Activated T-helper 2 cell treated with anti-CD3 and anti-CD28 coated beads, Interferon-gamma antibody, Interleukin-2, Interleukin-4, amounts not matched to agents 10 μg/mL and 5 μg/mL and 100 μg/mL, durations not matched to agents 14 hours and 24 hours and 36 hours (primary cell): Measurements from ENCODE around the gene UMODL1. TPM values are rescaled to one million over a fixed set of nuclear protein-coding genes. Genes with fewer than 3 reads are reported as not detected.

ENCODE experiments used
- DNase-seq: peaks from one replicate; pipeline ENCODE4 v3.0.0; 2021; ENCODE audit warnings: low spot score
- H3K27ac Mint-ChIP-seq: one replicate; pipeline ENCODE4 v1.8.0; 2021; ENCODE audit warnings: mixed read lengths
- H3K27me3 Mint-ChIP-seq: one replicate; pipeline ENCODE4 v1.8.0; 2021; ENCODE audit warnings: low read depth, mixed read lengths
- H3K36me3 Mint-ChIP-seq: one replicate; pipeline ENCODE4 v1.8.0; 2021; ENCODE audit warnings: low read depth, mixed read lengths
- H3K4me1 Mint-ChIP-seq: one replicate; pipeline ENCODE4 v1.8.0; 2021; ENCODE audit warnings: low read depth, mixed read lengths
- H3K4me3 Mint-ChIP-seq: one replicate; pipeline ENCODE4 v1.8.0; 2021; ENCODE audit warnings: low read depth, mild to moderate bottlenecking, moderate library complexity, mixed read lengths
- H3K9me3 Mint-ChIP-seq: one replicate; pipeline ENCODE4 v1.8.0; 2021; ENCODE audit warnings: mixed read lengths
- intact Hi-C: fragments of 100-400 bp; cut with micrococcal nuclease; formaldehyde crosslinking; loops from one replicate; pipeline ENCODE4 v1.15.1; 2023
- total RNA-seq: library from RNA; stranded (reverse); gene quantifications from 2 replicates; pipeline ENCODE4 v1.2.3, GENCODE V29; 2022

Gene UMODL1
- total RNA-seq, 1 donor from 2014 or later, result not detected

DNA sequence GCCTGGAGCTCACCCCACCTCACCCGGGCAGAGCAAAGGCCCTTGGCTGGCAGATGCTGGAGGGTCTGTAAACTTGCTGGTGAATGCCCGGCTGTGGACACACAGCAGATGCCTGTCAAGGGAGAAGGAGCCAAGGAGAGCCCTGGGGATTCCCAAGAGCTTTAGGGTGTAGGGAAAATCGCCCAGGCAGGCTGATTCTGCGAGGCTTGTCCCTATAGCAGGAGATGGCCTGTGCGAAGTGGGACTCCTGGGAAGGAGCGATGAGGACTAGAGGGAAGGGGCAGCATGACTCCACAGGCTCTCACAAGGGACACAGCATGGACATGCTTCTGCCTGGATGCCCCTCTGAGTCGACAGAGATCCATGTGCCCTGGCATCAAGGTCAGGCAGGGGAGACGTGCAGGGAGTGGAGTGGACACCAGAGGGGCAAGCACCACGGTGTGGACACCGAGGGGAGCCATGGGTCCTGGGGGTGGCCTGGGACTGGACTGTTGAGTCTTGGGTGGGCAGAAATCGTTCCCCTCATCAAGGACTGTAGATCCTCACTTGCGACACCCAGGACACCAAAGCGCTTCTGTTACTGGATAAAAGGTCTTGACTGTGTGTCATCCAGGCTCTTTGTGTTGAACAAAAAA, 76.4 kb downstream of the UMODL1 start:
- DNase-seq, result no peak
- H3K27ac Mint-ChIP-seq, result no peak overlapping the region

DNA sequence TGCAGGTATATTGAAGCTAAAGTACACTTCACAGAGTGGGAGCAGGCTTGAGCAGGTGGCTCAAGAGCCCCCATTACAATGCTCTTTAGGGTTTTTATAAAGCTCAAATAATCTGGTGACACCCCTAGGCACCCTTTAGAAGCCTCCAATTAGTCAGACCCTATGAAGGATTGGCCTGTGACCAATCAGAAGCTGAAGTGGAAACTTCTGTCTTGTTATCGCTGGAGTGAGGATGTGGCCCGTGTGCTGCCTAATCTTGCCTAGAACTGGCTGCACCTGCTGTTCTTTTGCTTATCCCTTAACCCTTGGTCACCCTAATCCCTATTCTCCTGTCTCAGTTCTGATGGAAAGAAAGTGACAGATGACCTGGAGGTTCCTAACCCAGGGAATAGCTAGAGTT, 77.0 kb downstream of the UMODL1 start:
- Mint-ChIP-seq H3K9me3 (no peaks in the 10 kb centered on the region), H3K27ac (no peak overlapping the region), H3K36me3 (no peaks in the 10 kb centered on the region), H3K27me3 (no peaks in the 10 kb centered on the region), H3K4me3 (no peak overlapping the region), H3K4me1 (peaks cover 6% of the 10 kb centered on the region)
- intact Hi-C loops, result loop anchor here (10.0 kb wide), 1 partner anchor 307 kb away; no protein-coding TSS in a partner anchor
- no peak for DNase-seq

More for the DNA sequence above, 76.4 kb downstream of the UMODL1 start:
- no peaks in the 10 kb centered on the region for H3K9me3 Mint-ChIP-seq
- peaks cover 1% of the 10 kb centered on the region for H3K27me3 Mint-ChIP-seq
- H3K36me3 Mint-ChIP-seq, result no peaks in the 10 kb centered on the region
- peaks cover 6% of the 10 kb centered on the region for H3K4me1 Mint-ChIP-seq
- intact Hi-C loops, result loop anchor here (10.0 kb wide), 1 partner anchor 307 kb away; no protein-coding TSS in a partner anchor
- H3K4me3 Mint-ChIP-seq, result no peak overlapping the region

DNA sequence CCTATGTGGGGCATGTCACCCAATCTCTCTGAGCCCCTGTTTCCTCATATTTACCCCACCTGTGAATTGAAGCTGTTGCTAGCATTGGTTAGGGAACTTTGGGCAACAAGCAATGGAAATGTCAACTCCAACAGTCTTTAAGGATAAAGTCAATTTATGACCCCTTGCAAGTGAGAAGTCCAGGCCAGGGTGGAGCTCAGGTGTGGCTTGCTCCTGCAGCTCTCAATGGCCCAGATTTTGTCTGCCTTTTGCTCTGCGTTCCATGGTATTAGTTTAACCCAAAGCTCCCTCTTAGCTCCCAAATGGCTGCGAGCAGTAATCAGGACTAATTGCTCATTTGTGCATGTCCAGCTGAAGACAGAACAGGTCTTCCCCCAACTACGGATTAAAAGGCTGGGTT, 77.5 kb downstream of the UMODL1 start:
- intact Hi-C loops, result loop anchor here (10.0 kb wide), 1 partner anchor 306 kb away; no protein-coding TSS in a partner anchor
- Mint-ChIP-seq H3K4me3 (no peak overlapping the region), H3K4me1 (peaks cover 6% of the 10 kb centered on the region), H3K36me3 (no peaks in the 10 kb centered on the region), H3K27ac (no peak overlapping the region), H3K9me3 (no peaks in the 10 kb centered on the region), H3K27me3 (no peaks in the 10 kb centered on the region)
- no peak for DNase-seq

DNA sequence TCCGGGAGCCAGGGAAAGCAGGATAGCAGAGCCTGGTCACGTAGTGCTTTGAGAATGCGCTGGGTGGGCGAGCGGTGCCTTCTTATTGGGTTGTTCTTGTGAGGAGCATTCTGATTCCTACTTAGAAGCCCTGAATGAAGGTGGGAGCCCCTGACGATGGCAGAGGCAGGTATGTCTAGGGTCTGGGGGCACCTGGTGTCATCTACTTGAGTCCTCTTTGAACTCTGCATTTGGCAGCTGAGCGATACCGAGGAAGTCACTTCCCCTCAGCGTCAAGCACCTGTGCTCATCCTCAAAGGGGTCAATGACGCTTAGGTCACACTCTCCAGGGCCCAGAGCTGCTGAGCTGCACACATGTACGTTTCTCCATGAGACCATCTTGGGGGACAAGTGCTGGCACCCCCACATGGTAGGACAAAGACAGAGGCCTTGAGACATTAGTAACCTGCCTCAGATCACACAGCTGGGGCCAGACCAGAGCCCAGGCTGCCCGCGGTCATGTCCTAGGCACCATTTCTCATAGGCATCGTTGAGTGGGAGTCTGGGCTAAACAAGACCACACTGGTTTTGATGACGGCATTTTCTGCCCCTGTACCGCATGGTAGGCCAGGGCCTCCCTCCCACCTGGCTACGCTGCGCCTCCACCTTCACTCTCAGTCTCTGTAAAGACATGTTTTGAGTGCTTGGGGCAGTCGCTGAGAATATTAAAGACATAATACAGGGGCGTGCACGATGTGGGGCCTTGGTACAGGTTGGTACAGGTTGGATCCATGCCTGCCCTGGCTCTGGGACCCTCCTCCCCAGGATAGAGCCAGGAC, 78.7 kb downstream of the UMODL1 start:
- H3K27me3 Mint-ChIP-seq, result no peaks in the 10 kb centered on the region
- H3K36me3 Mint-ChIP-seq, result no peaks in the 10 kb centered on the region
- intact Hi-C loops, result loop anchor here (10.0 kb wide), 1 partner anchor 305 kb away; no protein-coding TSS in a partner anchor
- no peak for DNase-seq
- H3K4me3 Mint-ChIP-seq, result no peak overlapping the region
- H3K4me1 Mint-ChIP-seq, result peaks cover 9% of the 10 kb centered on the region
- H3K27ac Mint-ChIP-seq, result no peak overlapping the region
- H3K9me3 Mint-ChIP-seq, result no peaks in the 10 kb centered on the region

DNA sequence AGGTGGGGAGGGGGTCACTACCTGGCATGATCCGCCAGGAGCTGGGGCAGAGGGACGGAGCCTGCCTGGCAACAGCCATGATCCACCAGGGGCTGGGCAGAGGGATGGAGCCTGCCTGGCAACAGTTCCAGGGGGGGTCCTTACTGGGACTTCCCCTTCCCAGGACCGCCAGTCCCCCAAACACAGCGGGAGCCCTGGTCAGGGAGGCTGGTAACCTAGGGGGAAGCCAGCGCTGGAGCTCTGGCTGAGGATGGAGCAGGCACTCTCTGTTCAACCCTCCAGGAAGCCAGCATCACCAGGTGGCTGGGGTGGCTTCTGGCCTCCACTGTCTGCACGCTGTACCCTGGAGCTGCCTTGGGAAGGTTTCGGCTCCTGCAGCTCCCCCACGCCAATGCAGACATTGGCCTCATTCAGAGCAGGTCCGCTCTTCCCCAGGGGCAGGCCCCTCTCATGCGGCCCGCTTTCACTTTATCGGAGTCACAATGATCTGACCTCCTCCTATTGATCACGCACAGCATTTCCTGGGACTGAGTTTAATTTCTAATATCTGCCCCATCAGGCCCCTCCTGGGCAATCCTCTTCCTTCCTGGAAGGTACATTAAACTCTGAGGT, 79.5 kb downstream of the UMODL1 start:
- Mint-ChIP-seq H3K9me3 (no peaks in the 10 kb centered on the region), H3K36me3 (no peaks in the 10 kb centered on the region), H3K27ac (no peak overlapping the region), H3K4me3 (no peak overlapping the region), H3K4me1 (peaks cover 6% of the 10 kb centered on the region), H3K27me3 (no peaks in the 10 kb centered on the region)
- DNase-seq, result no peak
- intact Hi-C loops, result no loop called here

DNA sequence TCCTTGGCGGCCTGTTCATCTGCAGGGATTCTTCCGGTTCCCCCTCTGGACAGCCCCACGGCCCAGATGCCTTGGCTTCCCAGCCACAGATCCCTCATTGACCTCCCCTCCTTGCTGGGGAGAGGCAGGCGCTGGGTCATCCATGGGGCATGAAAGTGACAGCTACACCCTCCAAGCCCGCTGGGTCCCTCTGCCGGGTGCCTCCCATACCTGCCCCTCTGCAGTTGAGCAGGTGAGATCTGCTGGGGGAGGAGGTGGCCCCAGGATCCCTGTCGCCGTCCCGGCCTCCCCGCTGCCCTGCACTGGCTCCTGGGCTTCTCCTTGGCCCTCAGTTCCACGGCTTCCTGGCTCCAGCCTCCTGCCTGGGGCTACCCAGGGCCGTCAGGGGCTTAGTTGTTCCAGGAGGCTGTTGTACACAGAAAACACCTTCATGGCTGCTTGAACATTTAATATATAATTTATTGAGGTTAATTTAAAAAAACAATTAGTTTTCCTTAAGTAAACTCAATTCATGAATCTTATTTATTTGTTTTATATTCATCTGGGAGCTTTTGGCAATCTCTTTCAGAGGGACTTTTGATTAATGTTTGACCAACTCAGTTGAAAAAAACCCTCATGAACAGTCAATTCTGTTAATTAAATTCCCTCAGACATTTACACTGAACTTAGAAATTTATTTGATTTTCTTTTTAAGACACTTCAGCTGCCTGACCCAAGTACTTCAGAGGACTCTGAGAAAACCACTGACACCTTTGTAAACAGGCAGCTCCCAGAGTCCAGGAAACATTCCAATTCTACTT, 80.2 kb downstream of the UMODL1 start:
- H3K9me3 Mint-ChIP-seq, result no peaks in the 10 kb centered on the region
- intact Hi-C loops, result no loop called here
- H3K36me3 Mint-ChIP-seq, result no peaks in the 10 kb centered on the region
- no peak overlapping the region for H3K4me3 Mint-ChIP-seq
- no peak for DNase-seq
- H3K27me3 Mint-ChIP-seq, result no peaks in the 10 kb centered on the region
- no peak overlapping the region for H3K27ac Mint-ChIP-seq
- H3K4me1 Mint-ChIP-seq, result peaks cover 3% of the 10 kb centered on the region

DNA sequence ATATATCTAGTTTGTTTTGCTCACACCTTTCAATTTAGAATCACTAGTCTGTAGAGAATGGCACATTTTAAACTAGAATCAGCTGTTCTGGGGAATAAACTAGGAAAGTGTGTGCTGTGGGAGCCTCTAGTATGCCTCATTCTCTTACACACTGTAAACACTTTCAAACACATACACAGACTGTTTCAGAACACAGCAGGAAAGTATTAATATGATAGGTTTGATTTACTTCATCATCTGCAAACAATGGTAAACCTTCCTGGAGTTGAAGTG, 80.8 kb downstream of the UMODL1 start:
- Mint-ChIP-seq H3K9me3 (no peaks in the 10 kb centered on the region), H3K36me3 (no peaks in the 10 kb centered on the region), H3K27ac (no peak overlapping the region), H3K27me3 (no peaks in the 10 kb centered on the region), H3K4me3 (no peak overlapping the region), H3K4me1 (peaks cover 3% of the 10 kb centered on the region)
- intact Hi-C loops, result no loop called here
- no peak for DNase-seq

DNA sequence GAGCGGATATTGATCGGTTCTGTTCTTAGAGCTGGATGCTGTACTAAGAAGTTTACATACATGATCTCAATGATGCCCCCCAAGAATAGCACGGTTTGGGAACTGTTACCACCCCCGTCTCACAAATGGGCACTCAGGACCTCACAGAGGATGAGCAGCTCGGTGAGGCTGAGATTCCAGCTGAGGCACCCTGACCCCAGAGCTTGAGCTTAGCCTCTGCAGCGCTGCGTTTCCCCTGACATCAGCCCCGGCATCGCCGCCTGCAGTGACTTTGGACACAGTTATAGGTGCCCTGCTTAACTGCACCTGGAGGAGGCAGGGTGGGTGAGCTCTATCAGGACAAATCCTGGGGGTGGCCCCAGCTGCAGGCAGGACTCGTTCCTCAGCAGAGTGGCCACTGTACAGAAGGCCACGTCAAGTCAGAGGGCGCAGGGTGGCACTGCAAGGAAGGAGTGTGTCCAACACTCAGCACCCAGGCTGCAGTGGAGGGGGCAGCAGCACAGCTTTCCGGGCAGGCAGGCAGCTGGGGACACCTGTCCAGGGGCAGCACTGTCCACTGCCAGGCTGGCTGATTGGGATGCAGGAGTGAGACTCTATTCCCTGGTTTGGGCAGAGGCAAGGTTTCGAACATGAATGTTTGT, 82.0 kb downstream of the UMODL1 start:
- H3K27me3 Mint-ChIP-seq, result no peaks in the 10 kb centered on the region
- intact Hi-C loops, result no loop called here
- H3K4me1 Mint-ChIP-seq, result peaks cover 3% of the 10 kb centered on the region
- H3K36me3 Mint-ChIP-seq, result no peaks in the 10 kb centered on the region
- no peaks in the 10 kb centered on the region for H3K9me3 Mint-ChIP-seq
- no peak for DNase-seq
- no peak overlapping the region for H3K4me3 Mint-ChIP-seq
- no peak overlapping the region for H3K27ac Mint-ChIP-seq

DNA sequence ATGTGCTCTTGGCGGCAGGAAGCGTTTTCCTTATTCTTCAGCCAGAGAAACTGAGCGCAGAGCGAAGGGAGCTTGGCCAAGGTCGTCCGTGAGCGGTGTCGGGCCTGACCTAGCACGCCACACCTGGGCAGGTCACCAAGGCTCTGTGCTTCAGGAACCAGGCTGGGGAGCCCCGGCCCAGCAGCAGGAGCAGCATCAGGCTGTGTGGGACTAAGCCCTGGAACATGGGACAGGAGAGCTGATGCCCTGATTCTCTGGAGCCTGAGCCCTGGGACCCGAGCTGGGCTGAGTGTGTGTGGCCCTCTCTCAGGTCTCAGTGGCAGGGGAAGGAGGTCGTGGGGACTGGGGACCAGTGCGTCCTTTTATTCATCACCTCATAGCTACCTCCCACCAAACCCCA, 82.6 kb downstream of the UMODL1 start:
- H3K36me3 Mint-ChIP-seq, result no peaks in the 10 kb centered on the region
- peaks cover 3% of the 10 kb centered on the region for H3K4me1 Mint-ChIP-seq
- no peaks in the 10 kb centered on the region for H3K9me3 Mint-ChIP-seq
- no peaks in the 10 kb centered on the region for H3K27me3 Mint-ChIP-seq
- no peak overlapping the region for H3K27ac Mint-ChIP-seq
- no peak overlapping the region for H3K4me3 Mint-ChIP-seq
- DNase-seq, result no peak
- intact Hi-C loops, result no loop called here

DNA sequence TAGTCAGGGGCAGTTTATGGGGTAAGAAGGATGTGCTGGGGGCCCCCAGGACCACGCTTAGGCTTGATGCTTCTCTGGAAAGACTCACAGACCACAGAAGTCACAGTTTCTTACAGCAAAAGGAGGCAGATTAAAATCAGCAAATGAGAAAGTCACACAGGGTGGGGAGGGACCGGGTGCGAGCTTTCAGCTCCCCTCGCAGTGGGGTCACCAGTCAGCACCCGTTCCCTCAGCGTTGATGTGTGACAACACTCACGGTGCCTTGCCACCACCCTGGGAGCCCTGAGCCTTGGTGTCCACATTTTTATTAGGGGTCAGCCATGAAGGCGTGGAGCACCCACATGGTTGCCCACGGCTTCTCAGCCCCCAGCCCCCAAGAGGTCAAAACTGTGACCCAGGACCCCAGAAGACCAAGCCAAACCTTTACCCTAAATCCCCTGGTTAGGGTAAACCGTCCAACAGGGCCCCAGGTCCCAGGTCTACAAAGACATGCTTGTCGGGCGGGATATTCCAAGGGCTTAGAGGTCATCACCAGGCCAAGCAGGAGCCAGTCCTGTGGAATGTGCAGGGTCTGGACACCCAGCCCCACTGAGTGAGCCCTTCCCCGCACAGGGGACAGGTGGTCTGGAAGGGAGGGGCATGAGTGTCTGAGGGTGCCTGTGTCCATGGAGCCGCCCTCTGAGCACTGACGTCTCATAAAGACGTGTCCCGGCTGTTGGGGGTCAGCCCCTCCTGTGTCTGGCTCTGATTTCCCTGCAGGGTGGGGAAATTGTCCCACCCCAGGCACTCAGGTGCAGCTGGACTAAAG, 83.3 kb downstream of the UMODL1 start:
- Mint-ChIP-seq H3K36me3 (no peaks in the 10 kb centered on the region), H3K4me3 (no peak overlapping the region), H3K4me1 (peaks cover 3% of the 10 kb centered on the region), H3K27ac (no peak overlapping the region), H3K9me3 (no peaks in the 10 kb centered on the region), H3K27me3 (no peaks in the 10 kb centered on the region)
- no peak for DNase-seq
- intact Hi-C loops, result no loop called here

DNA sequence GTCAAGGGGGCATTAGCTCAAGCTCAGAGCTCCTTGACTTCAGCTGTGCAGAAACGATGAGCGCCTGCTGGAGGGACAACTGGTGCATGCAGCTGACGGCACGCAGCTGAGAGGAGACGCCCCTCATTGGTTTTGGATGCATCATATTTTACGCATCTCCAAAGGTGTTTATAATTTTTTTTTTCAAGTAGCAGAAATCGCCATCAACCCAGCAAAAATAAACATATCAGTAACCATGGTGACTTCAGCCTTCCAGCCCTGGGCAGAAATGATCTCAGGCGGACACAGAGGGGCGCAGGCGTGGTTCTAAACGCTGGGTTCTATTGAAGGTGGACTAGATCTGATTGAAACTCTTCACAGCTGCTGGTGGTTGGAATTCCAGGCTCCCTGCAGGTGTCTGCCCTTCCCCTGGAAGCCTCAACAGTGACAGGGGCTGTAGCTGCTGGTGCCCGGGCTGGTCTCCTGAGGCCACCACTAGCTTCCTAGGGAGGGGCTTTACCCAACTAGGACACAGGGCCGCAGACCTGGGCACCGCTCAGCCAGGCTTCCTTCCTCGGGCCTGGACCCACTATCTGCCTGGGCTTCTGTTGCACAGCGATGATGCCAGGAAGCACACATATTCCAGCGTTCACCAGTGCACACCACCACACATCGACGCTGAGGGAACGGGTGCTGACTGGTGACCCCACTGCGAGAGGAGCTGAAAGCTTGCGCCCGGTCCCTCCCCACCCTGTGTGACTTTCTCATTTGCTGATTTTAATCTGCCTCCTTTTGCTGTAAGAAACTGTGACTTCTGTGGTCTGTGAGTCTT, 84.1 kb downstream of the UMODL1 start:
- Mint-ChIP-seq H3K4me3 (no peak overlapping the region), H3K27ac (no peak overlapping the region), H3K9me3 (no peaks in the 10 kb centered on the region), H3K27me3 (no peaks in the 10 kb centered on the region), H3K4me1 (peaks cover 3% of the 10 kb centered on the region), H3K36me3 (no peaks in the 10 kb centered on the region)
- intact Hi-C loops, result no loop called here
- no peak for DNase-seq
